Measurements from ENCODE around the gene GALNT15. TPM values are rescaled to one million over a fixed set of nuclear protein-coding genes. Genes with fewer than 3 reads are reported as not detected.

The GALNT15 gene
- total and polyA plus RNA-seq, 2 donors (not counting 1 experiment from before 2014, with no cell fraction given) = not detected

- no peaks in the 10 kb centered on the region for H4K20me1 ChIP-seq (ENCODE audit: control insufficient read depth, insufficient read depth, low read length, poor library complexity, severe bottlenecking)
- ATAC-seq (ENCODE audit: low read depth) = no peak
- no peak overlapping the region for H3K9ac ChIP-seq (ENCODE audit: low read length)
Measured at GRCh38 chr3:16168211-16168610, 6.3 kb upstream of the GALNT15 start.

GRCh38 chr3:16171009-16171408 is 3.5 kb upstream of the GALNT15 start:
- H3K27ac ChIP-seq (ENCODE audit: low read length in 2 of 2) = no peak overlapping the region
- H3K79me2 ChIP-seq (ENCODE audit: control insufficient read depth, insufficient read depth, low read length) = no peaks in the 10 kb centered on the region
- H3K27me3 ChIP-seq (replicated peaks in 1 of 4; ENCODE audit: control extremely low read depth in 1 of 4, control insufficient read depth in 3 of 4, insufficient read depth in 4 of 4, low read length in 3 of 4) = peaks cover 0 to 5% (median 0%) of the 10 kb centered on the region in 4 experiments
- H3K9ac ChIP-seq (ENCODE audit: low read length) = no peak overlapping the region
- no peak overlapping the region for H2AFZ ChIP-seq (ENCODE audit: insufficient read depth, low read depth, low read length, poor library complexity, severe bottlenecking)
- H4K20me1 ChIP-seq (ENCODE audit: control insufficient read depth, insufficient read depth, low read length, poor library complexity, severe bottlenecking) = no peaks in the 10 kb centered on the region
- POLR2A ChIA-PET = no interaction called here
- Mint-ChIP-seq H3K27me3 (peaks cover 19% of the 10 kb centered on the region), H3K27ac (no peak overlapping the region), H3K9me3 (ENCODE audit: insufficient read depth) (no peaks in the 10 kb centered on the region), H3K4me1 (no peaks in the 10 kb centered on the region), H3K4me3 (no peak overlapping the region)
- H3K4me2 ChIP-seq (replicated peaks; ENCODE audit: low read depth, low read length, poor library complexity, severe bottlenecking) = no peak overlapping the region
- intact Hi-C loops (cut with micrococcal nuclease) = no loop called here
- DNase-seq = no peak
- no peak overlapping the region for H3K4me3 ChIP-seq (ENCODE audit: control extremely low read depth in 1 of 5, extremely low read depth in 1 of 5, insufficient read depth in 1 of 5, low read depth in 2 of 5, low read length in 4 of 5)
- H3K9me3 ChIP-seq (ENCODE audit: control extremely low read depth in 1 of 3, control insufficient read depth in 2 of 3, insufficient read depth in 1 of 3, low read length in 2 of 3) = peaks cover 0 to 2% (median 0%) of the 10 kb centered on the region in 3 donors
- H3K36me3 ChIP-seq (replicated peaks in 1 of 2; ENCODE audit: control extremely low read depth in 1 of 2, control insufficient read depth in 1 of 2, extremely low read depth in 1 of 2, insufficient read depth in 2 of 2, low read length in 1 of 2) = no peaks in the 10 kb centered on the region
- H3K4me1 ChIP-seq (ENCODE audit: control insufficient read depth in 2 of 2, insufficient read depth in 2 of 2, low read length in 2 of 2) = no peaks in the 10 kb centered on the region
- no peak for ATAC-seq (ENCODE audit: low read depth)
- WGBS (ENCODE audit: insufficient coverage) = 77% methylated on average over 2 of the region's 2 CpGs
- CTCF ChIA-PET = no interaction called here
- TF ChIP-seq CTCF (IDR thresholded peaks at IDR 0.05) (no peak), EZH2 (IDR thresholded peaks at IDR 0.05; ENCODE audit: borderline replicate concordance, insufficient read depth, low read depth, low read length, poor library complexity, severe bottlenecking) (no peak)

More at GRCh38 chr3:16168211-16168610, 6.3 kb upstream of the GALNT15 start:
- Histone ChIP-seq H3K4me3 (ENCODE audit: control extremely low read depth in 1 of 5, extremely low read depth in 1 of 5, insufficient read depth in 1 of 5, low read depth in 2 of 5, low read length in 4 of 5) (no peak overlapping the region), H3K36me3 (replicated peaks in 1 of 2; ENCODE audit: control extremely low read depth in 1 of 2, control insufficient read depth in 1 of 2, extremely low read depth in 1 of 2, insufficient read depth in 2 of 2, low read length in 1 of 2) (no peaks in the 10 kb centered on the region), H3K27me3 (replicated peaks in 1 of 4; ENCODE audit: control extremely low read depth in 1 of 4, control insufficient read depth in 3 of 4, insufficient read depth in 4 of 4, low read length in 3 of 4) (peaks cover 0 to 7% (median 5%) of the 10 kb centered on the region in 4 experiments), H3K4me1 (ENCODE audit: control insufficient read depth in 2 of 2, insufficient read depth in 2 of 2, low read length in 2 of 2) (no peaks in the 10 kb centered on the region), H3K79me2 (ENCODE audit: control insufficient read depth, insufficient read depth, low read length) (no peaks in the 10 kb centered on the region), H3K27ac (ENCODE audit: low read length in 2 of 2) (no peak overlapping the region), H2AFZ (ENCODE audit: insufficient read depth, low read depth, low read length, poor library complexity, severe bottlenecking) (no peak overlapping the region), H3K9me3 (ENCODE audit: control extremely low read depth in 1 of 3, control insufficient read depth in 2 of 3, insufficient read depth in 1 of 3, low read length in 2 of 3) (peaks cover 0 to 12% (median 0%) of the 10 kb centered on the region in 3 donors), H3K4me2 (replicated peaks; ENCODE audit: low read depth, low read length, poor library complexity, severe bottlenecking) (no peak overlapping the region)
- no peak for DNase-seq
- Mint-ChIP-seq H3K4me1 (no peaks in the 10 kb centered on the region), H3K27me3 (peaks cover 29% of the 10 kb centered on the region), H3K27ac (no peak overlapping the region), H3K4me3 (no peak overlapping the region), H3K9me3 (ENCODE audit: insufficient read depth) (peaks cover 4% of the 10 kb centered on the region)
- TF ChIP-seq CTCF (IDR thresholded peaks at IDR 0.05) (no peak), EZH2 (IDR thresholded peaks at IDR 0.05; ENCODE audit: borderline replicate concordance, insufficient read depth, low read depth, low read length, poor library complexity, severe bottlenecking) (no peak)
- 98% methylated on average over 5 of the region's 6 CpGs for WGBS (ENCODE audit: insufficient coverage)
- CTCF ChIA-PET = no interaction called here
- POLR2A ChIA-PET = no interaction called here
- intact Hi-C loops (cut with micrococcal nuclease) = no loop called here

Data from B cell (primary cell).